Measurements from ENCODE around the gene ATP6V0D1. TPM values are rescaled to one million over a fixed set of nuclear protein-coding genes. Genes with fewer than 3 reads are reported as not detected.

ATP6V0D1 gene
- total RNA-seq, 2 donors from 2014 or later, result 79.7 to 95.7 TPM

DNA sequence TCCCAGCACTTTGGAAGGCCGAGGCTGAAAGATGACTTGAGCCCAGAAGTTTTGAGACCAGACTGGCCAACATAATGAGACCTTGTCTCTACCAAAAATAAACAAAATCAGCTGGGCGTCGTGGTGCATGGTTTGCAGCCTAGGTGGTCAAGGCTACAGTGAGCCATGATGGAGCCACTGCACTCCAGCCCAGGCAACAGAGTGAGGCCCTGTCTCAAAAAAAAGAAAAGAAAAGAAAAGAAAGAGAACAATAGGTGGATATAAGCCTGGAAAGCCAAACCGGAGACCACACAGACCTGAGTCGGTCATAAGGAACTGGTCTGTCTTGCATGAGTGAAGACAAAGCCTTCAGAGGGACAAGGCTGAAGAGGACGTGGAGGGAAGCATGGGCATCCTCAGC is 14.4 kb downstream of the ATP6V0D1 start:
- no peaks in the 10 kb centered on the region for H3K9me3 ChIP-seq
- peaks cover 0 to 72% of the 10 kb centered on the region in 2 donors for H3K4me1 ChIP-seq
- no peak overlapping the region for H3K4me3 ChIP-seq
- no peak for DNase-seq (ENCODE audit: low spot score)
- H3K36me3 ChIP-seq, result peaks cover 3% of the 10 kb centered on the region
- H3K27ac ChIP-seq, result no peak overlapping the region
- TF ChIP-seq, protein P1, sequence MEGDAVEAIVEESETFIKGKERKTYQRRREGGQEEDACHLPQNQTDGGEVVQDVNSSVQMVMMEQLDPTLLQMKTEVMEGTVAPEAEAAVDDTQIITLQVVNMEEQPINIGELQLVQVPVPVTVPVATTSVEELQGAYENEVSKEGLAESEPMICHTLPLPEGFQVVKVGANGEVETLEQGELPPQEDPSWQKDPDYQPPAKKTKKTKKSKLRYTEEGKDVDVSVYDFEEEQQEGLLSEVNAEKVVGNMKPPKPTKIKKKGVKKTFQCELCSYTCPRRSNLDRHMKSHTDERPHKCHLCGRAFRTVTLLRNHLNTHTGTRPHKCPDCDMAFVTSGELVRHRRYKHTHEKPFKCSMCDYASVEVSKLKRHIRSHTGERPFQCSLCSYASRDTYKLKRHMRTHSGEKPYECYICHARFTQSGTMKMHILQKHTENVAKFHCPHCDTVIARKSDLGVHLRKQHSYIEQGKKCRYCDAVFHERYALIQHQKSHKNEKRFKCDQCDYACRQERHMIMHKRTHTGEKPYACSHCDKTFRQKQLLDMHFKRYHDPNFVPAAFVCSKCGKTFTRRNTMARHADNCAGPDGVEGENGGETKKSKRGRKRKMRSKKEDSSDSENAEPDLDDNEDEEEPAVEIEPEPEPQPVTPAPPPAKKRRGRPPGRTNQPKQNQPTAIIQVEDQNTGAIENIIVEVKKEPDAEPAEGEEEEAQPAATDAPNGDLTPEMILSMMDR (IDR thresholded peaks at IDR 0.05), result no peak
- no peaks in the 10 kb centered on the region for H3K27me3 ChIP-seq

DNA sequence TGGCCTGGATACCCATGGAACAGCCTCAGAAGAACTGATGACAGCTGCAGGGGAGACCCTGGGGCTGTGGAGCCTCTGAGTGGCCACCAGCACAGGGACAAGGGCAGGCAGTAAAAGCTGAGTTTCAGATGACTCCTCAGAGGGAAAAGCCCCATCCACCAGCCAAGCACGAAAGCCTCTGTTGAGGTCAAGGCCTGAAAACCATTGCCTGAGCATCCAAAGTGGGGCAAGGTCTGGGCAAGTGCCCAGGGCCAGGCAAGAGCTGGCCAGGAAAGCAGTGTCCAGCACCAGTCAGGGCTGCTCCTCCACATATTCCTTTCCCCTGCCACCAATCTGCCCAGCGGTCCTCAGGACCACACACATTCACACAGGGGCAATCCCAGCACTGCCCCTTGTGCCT is 16.4 kb downstream of the ATP6V0D1 start:
- TF ChIP-seq, protein P1 (IDR thresholded peaks at IDR 0.05), result no peak
- peaks cover 0 to 72% of the 10 kb centered on the region in 2 donors for H3K4me1 ChIP-seq
- no peak overlapping the region for H3K27ac ChIP-seq
- peaks cover 6% of the 10 kb centered on the region for H3K36me3 ChIP-seq
- H3K9me3 ChIP-seq, result no peaks in the 10 kb centered on the region
- no peak for DNase-seq (ENCODE audit: low spot score)
- H3K27me3 ChIP-seq, result no peaks in the 10 kb centered on the region
- H3K4me3 ChIP-seq, result no peak overlapping the region

DNA sequence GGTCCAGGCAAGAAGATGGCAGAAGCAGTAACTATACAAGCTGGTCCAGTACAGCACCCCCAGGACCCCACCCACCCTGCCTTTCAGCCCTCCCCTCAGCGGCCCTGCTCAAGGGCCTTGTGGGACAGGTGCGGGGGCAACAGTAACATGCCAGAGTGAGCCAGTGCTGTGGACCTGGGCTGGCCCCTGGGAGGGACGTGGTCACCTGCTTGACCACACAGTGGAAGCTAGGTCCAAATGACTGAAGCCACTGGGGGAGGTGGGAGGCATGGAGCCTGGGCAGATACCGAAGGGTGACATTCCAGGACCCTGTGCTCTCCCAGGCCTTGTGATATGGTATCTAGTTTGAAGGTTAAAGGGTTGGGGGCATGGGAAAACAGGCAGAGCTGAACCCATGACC is 17.3 kb downstream of the ATP6V0D1 start:
- H3K27ac ChIP-seq, result no peak overlapping the region

DNA sequence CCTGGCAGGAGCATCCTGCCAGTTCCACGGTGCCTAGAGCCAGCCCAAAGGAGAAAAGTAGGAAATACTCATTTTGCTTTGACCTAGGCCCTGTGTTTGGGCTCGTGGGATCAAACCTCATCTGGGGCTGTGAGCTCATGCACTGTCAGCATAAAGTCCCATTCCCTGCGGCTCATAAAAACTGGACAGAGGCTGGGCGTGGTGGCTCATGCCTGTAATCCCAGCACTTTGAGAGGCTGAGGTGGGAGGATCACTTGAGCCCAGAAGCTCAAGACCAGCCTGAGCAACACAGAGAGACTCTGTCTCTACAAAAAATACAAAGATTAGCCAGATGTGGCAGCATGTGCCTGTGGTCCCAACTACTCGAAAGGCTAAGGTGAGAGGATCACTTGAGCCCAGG is 17.9 kb downstream of the ATP6V0D1 start:
- H3K9me3 ChIP-seq, result no peaks in the 10 kb centered on the region
- TF ChIP-seq, protein P1 (IDR thresholded peaks at IDR 0.05), result no peak
- peaks cover 0 to 73% of the 10 kb centered on the region in 2 donors for H3K4me1 ChIP-seq
- no peak overlapping the region for H3K4me3 ChIP-seq
- no peak for DNase-seq (ENCODE audit: low spot score)
- no peaks in the 10 kb centered on the region for H3K27me3 ChIP-seq
- no peak overlapping the region for H3K27ac ChIP-seq
- H3K36me3 ChIP-seq, result peaks cover 6% of the 10 kb centered on the region

More for the DNA sequence above, 17.3 kb downstream of the ATP6V0D1 start:
- H3K9me3 ChIP-seq, result no peaks in the 10 kb centered on the region
- DNase-seq (ENCODE audit: low spot score), result no peak
- H3K27me3 ChIP-seq, result no peaks in the 10 kb centered on the region
- TF ChIP-seq, protein P1 (IDR thresholded peaks at IDR 0.05), result no peak
- H3K4me3 ChIP-seq, result no peak overlapping the region
- H3K36me3 ChIP-seq, result peaks cover 6% of the 10 kb centered on the region
- H3K4me1 ChIP-seq, result peaks cover 0 to 73% of the 10 kb centered on the region in 2 donors

DNA sequence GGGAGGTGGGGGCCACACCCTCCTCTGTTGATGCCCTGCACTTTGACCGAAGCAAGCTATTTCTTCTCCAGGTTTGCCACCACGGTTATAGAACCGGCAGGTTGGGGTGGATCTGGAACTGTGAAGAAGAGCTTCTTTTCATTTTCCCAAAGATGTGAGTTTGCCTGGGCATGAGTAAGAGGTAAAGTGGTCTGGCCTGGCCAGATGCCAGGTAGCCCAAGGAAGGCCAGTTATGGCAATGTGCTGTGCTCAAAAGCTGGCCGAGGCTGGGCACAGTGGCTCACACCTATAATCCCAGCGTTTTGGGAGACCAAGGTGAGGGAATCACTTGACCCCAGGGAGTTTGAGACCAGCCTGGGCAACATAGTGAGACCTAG is 18.7 kb downstream of the ATP6V0D1 start:
- Histone ChIP-seq H3K36me3 (peaks cover 6% of the 10 kb centered on the region), H3K27me3 (no peaks in the 10 kb centered on the region), H3K4me3 (no peak overlapping the region), H3K27ac (no peak overlapping the region), H3K9me3 (no peaks in the 10 kb centered on the region), H3K4me1 (peaks cover 0 to 80% of the 10 kb centered on the region in 2 donors)
- TF ChIP-seq, protein P1 (IDR thresholded peaks at IDR 0.05), result no peak
- DNase-seq (ENCODE audit: low spot score), result no peak

DNA sequence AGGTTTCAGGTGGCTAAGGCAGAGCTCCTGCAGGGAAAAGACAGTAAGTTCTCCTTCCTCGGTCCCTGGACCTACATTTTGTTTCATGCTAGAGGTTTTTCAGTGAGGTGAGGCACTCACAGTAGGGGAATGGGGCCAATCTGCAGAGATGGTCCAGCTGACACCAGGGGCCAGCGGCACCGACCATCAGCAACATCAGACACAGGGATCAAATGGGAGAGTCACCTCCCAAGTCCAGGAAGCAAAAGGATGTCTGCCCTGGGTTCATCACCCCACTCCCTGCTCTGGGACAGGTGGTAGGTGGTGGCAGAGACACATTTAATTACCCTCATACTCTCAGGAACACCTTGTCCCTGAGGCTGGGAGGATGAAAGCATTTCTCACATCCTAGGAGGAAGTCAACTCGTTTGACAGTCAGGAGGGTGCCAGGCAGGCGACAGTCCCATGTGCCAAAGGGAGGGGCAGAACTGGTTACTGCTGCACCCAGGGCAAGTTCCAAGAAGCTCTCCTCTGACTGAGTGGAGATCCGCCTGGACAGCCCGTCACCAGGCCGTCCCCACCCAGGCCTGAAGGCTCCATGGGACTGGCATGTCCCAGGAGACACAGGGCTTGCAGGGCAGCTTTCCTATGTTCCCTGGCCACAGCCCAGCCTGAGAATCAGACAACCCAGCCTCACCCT is 19.2 kb downstream of the ATP6V0D1 start:
- peaks cover 0 to 85% of the 10 kb centered on the region in 2 donors for H3K4me1 ChIP-seq
- DNase-seq (ENCODE audit: low spot score), result no peak
- H3K4me3 ChIP-seq, result no peak overlapping the region
- H3K36me3 ChIP-seq, result peaks cover 6% of the 10 kb centered on the region
- no peaks in the 10 kb centered on the region for H3K9me3 ChIP-seq
- TF ChIP-seq, protein P1 (IDR thresholded peaks at IDR 0.05), result no peak
- no peaks in the 10 kb centered on the region for H3K27me3 ChIP-seq
- no peak overlapping the region for H3K27ac ChIP-seq

Data from right atrium auricular region (tissue), 2 donors.